Prostate gland (tissue), 2 donors: ENCODE measurements around the gene PBX3. TPM values are rescaled to one million over a fixed set of nuclear protein-coding genes. Genes with fewer than 3 reads are reported as not detected.

Experiments
- DNase-seq: peaks from one replicate; pipeline ENCODE4 v3.0.0-alpha.2; 2019; ENCODE audit warnings: low spot score
- H3K27ac ChIP-seq, 2 donors: fragments of 200-600 bp; sonication (generic); 2 replicates each; pipeline ENCODE4 v1.5.1; 2017 to 2019
- H3K27me3 ChIP-seq: fragments of 200-600 bp; sonication (generic); replicated peaks from 2 replicates; pipeline ENCODE4 v1.5.1; 2019; ENCODE audit not compliant: insufficient read depth
- H3K36me3 ChIP-seq, 2 donors: fragments of 200-600 bp; sonication (generic); 1 replicate in 1 of 2; 2 replicates in 1 of 2; pipeline versions ENCODE4 v1.5.1 to v1.8.1; 2017 to 2019
- H3K4me1 ChIP-seq: fragments of 200-600 bp; sonication (generic); replicated peaks from 2 replicates; pipeline ENCODE4 v1.5.1; 2019
- H3K4me3 ChIP-seq, 2 donors: fragments of 200-600 bp; sonication (generic); 2 replicates each; pipeline ENCODE4 v1.5.1; 2017 to 2019
- H3K9me3 ChIP-seq: fragments of 200-600 bp; sonication (generic); 2 replicates; pipeline ENCODE4 v1.5.1; 2017
- CTCF ChIP-seq, 4 experiments: fragments of 200-600 bp in 2 of 4; fragments of 450-650 bp in 2 of 4; sonication (generic) in 2 of 4; IDR thresholded peaks; 1 replicate in 3 of 4; 2 replicates in 1 of 4; pipeline ENCODE4 v1.5.1; 2016 to 2019; ENCODE audit warnings: antibody characterized with exemption in 4 of 4, mild to moderate bottlenecking in 2 of 4, moderate library complexity in 2 of 4
- POLR2A ChIP-seq: fragments of 450-650 bp; IDR thresholded peaks from one replicate; pipeline ENCODE4 v1.6.1; 2016; ENCODE audit warnings: antibody characterized with exemption, mild to moderate bottlenecking
- POLR2AphosphoS5 ChIP-seq: sonication (generic); formaldehyde crosslinking; IDR thresholded peaks from one replicate; pipeline ENCODE4 v1.6.1; 2017; ENCODE audit warnings: antibody characterized with exemption
- WGBS: methylation state at CpG from one replicate; pipeline ENCODE4 v1.1.5; 2018; 5-methylcytosine and 5-hydroxymethylcytosine counted together
- intact Hi-C: fragments of 100-400 bp; cut with DNase I; formaldehyde crosslinking; loops from one replicate; pipeline ENCODE4 v1.14.2; 2022
- total RNA-seq, 2 donors: library from RNA; depleted of rRNA; stranded (reverse); fragments of >200 nt; gene quantifications; one replicate each; pipeline ENCODE4 v1.1.0, GENCODE V29; 2016

Gene PBX3
- total RNA-seq, 2 donors from 2014 or later, result 48.5 to 77.6 TPM

DNA sequence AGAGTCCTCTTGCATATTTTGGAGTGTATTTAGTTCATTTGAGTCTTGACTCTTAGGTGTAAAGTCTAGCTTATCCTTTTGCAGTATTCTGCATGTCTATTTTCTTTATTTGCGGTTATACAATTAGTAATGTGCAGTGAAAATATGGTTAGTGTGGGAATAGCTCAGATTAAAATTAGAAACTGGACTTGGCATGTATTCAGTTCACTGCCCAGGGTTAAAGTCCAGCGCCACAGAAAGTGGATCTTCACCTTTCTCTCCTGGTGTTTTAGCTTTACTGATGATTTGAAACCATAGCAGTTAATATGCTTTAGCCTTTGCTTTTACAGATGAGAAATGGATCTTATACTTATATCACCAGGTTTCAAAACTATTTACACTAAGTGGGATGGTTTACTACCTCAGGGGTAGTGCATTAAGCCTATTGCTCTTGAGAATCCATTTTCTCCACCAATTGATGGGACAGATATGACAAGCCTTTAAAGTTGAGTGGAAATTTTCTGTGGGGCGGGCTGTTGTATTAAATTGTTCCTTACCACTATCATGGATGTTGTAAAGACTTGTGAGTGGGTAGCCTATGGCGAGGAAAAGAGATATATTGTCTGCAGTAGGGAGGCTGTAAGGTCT, 48.9 kb downstream of the PBX3 start:
- no peak overlapping the region for H3K4me3 ChIP-seq
- 97% methylated on average over 4 of the region's 4 CpGs for WGBS
- H3K4me1 ChIP-seq, result no peaks in the 10 kb centered on the region
- no peaks in the 10 kb centered on the region for H3K36me3 ChIP-seq
- intact Hi-C loops, result no loop called here
- TF ChIP-seq CTCF (IDR thresholded peaks at IDR 0.05) (no peak), POLR2A (no peak), POLR2AphosphoS5 (no peak)
- H3K9me3 ChIP-seq, result no peaks in the 10 kb centered on the region
- no peaks in the 10 kb centered on the region for H3K27me3 ChIP-seq
- no peak for DNase-seq
- H3K27ac ChIP-seq, result no peak overlapping the region

GRCh38 chr9:125797930-125798329, 50.8 kb downstream of the PBX3 start:
- H3K36me3 ChIP-seq, result no peaks in the 10 kb centered on the region
- WGBS, result 57% methylated on average over 2 of the region's 2 CpGs
- TF ChIP-seq CTCF (IDR thresholded peaks at IDR 0.05), result no peak
- no peak for TF ChIP-seq POLR2A
- no peak for TF ChIP-seq POLR2AphosphoS5
- no peaks in the 10 kb centered on the region for H3K9me3 ChIP-seq
- no peak for DNase-seq
- no peaks in the 10 kb centered on the region for H3K27me3 ChIP-seq
- H3K27ac ChIP-seq, result no peak overlapping the region
- intact Hi-C loops, result no loop called here
- H3K4me1 ChIP-seq, result no peaks in the 10 kb centered on the region
- no peak overlapping the region for H3K4me3 ChIP-seq

GRCh38 chr9:125803526-125803925, 56.4 kb downstream of the PBX3 start:
- Histone ChIP-seq H3K27me3 (no peaks in the 10 kb centered on the region), H3K4me3 (no peak overlapping the region), H3K9me3 (no peaks in the 10 kb centered on the region), H3K27ac (no peak overlapping the region), H3K36me3 (no peaks in the 10 kb centered on the region), H3K4me1 (no peaks in the 10 kb centered on the region)
- 78% methylated on average over 2 of the region's 2 CpGs for WGBS
- no peak for DNase-seq
- intact Hi-C loops, result no loop called here
- TF ChIP-seq CTCF (IDR thresholded peaks at IDR 0.05) (no peak), POLR2AphosphoS5 (no peak), POLR2A (no peak)

- no peak overlapping the region for H3K27ac ChIP-seq
- 80% methylated on average over 2 of the region's 2 CpGs for WGBS
- DNase-seq, result no peak
Measured at GRCh38 chr9:125805057-125805456, 57.9 kb downstream of the PBX3 start.

More at GRCh38 chr9:125805057-125805456, 57.9 kb downstream of the PBX3 start:
- intact Hi-C loops, result no loop called here
- H3K4me1 ChIP-seq, result no peaks in the 10 kb centered on the region
- no peaks in the 10 kb centered on the region for H3K27me3 ChIP-seq
- H3K4me3 ChIP-seq, result no peak overlapping the region
- TF ChIP-seq POLR2A (no peak), CTCF (IDR thresholded peaks at IDR 0.05) (no peak), POLR2AphosphoS5 (no peak)
- H3K9me3 ChIP-seq, result no peaks in the 10 kb centered on the region
- no peaks in the 10 kb centered on the region for H3K36me3 ChIP-seq
